NCI-H748 (cell line): ENCODE data around the gene TKTL2.
"Not testable (repeated sequence)": the region's sequence is repeated elsewhere in the genome, so short reads cannot be mapped to it uniquely, and the experiment has no call there.

Experiments used
- DNase-seq: peaks from one replicate; lab custom pipeline; 2025; ENCODE audit not compliant: unreplicated experiment; lab: John Stamatoyannopoulos, UW

TKTL2 gene

GRCh38 chr4:163447481-163447880 is 26.1 kb downstream of the TKTL2 start:
- no peak for DNase-seq

- DNase-seq: not testable (repeated sequence)
Measured at GRCh38 chr4:163447023-163447422, 26.5 kb downstream of the TKTL2 start.

GRCh38 chr4:163440040-163440439 is 33.5 kb downstream of the TKTL2 start:
- DNase-seq: no peak
